Ovary (tissue), 3 donors: ENCODE results near the gene SMG6.

Source experiments
- POLR2A ChIP-seq: fragments of 450-650 bp; IDR thresholded peaks from one replicate; pipeline ENCODE4 v1.6.1; 2017; ENCODE audit warnings: antibody characterized with exemption, mild to moderate bottlenecking, moderate library complexity
- TF ChIP-seq, protein P1 (sequence below), 3 donors: fragments of 450-650 bp in 2 of 3; fragments of 200-600 bp in 1 of 3; IDR thresholded peaks; one replicate each; pipeline versions ENCODE4 v1.5.1 to v1.8.0; 2016 to 2022; ENCODE audit warnings: antibody characterized with exemption in 3 of 3, mild to moderate bottlenecking in 1 of 3
- donor health status: DM: no; HTN: no; CAD: no.

DNA sequence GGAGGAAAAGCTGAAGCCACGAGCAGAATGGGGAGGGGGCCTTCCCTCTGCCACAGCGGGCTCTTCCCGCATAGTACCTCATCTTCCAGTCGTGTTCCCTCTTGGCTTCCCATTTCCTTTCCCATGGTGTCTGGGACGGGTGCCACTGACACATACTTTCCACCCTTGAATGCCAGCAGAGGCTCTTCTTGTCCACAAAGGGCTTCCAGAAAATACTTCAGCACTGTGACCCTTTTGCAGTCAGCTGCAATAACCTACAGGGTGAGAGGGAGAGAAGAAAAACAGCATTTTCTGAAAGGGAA is 218.0 kb downstream of the SMG6 start:
- TF ChIP-seq, protein P1, sequence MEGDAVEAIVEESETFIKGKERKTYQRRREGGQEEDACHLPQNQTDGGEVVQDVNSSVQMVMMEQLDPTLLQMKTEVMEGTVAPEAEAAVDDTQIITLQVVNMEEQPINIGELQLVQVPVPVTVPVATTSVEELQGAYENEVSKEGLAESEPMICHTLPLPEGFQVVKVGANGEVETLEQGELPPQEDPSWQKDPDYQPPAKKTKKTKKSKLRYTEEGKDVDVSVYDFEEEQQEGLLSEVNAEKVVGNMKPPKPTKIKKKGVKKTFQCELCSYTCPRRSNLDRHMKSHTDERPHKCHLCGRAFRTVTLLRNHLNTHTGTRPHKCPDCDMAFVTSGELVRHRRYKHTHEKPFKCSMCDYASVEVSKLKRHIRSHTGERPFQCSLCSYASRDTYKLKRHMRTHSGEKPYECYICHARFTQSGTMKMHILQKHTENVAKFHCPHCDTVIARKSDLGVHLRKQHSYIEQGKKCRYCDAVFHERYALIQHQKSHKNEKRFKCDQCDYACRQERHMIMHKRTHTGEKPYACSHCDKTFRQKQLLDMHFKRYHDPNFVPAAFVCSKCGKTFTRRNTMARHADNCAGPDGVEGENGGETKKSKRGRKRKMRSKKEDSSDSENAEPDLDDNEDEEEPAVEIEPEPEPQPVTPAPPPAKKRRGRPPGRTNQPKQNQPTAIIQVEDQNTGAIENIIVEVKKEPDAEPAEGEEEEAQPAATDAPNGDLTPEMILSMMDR (IDR thresholded peaks at IDR 0.05): no peak
- TF ChIP-seq POLR2A: no peak
